ENCODE results near the gene SUMF1. TPM values are rescaled to one million over a fixed set of nuclear protein-coding genes. Genes with fewer than 3 reads are reported as not detected.

Gene SUMF1
- total RNA-seq, 2 donors from 2014 or later, result 18.4 to 18.6 TPM

DNA sequence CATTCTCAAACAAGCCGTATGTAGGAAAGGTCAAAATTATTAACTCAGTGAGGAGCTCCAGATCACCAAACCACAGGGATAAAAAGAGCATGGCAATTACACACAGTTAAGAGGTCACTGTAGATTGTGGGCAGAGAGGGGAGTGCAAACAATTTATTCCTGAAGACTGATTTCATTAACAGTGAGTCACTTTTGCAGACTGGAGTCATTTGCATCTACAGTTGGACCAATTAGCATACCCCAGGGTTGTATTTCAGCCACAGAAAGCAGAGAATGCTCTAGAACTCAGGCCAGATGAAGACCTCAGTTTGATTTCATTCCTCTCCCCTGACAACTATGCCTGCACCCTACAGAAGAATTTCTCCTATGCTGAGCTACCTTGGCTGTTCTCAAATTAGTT is 123.8 kb downstream of the SUMF1 start:
- Histone ChIP-seq H3K36me3 (ENCODE audit: control insufficient read depth, insufficient read depth, low read length) (no peaks in the 10 kb centered on the region), H3K27ac (ENCODE audit: low read depth, low read length) (no peak overlapping the region), H3K27me3 (ENCODE audit: control insufficient read depth, insufficient read depth, low read length, poor library complexity, severe bottlenecking) (no peaks in the 10 kb centered on the region), H3K9ac (ENCODE audit: extremely low read depth, low read length, poor library complexity, severe bottlenecking) (no peak overlapping the region), H3K4me1 (ENCODE audit: control insufficient read depth, insufficient read depth, low read length) (no peaks in the 10 kb centered on the region), H3K9me3 (ENCODE audit: control insufficient read depth, low read length) (no peaks in the 10 kb centered on the region), H3K4me3 (ENCODE audit: low read length) (no peak overlapping the region)
- H3K27ac Mint-ChIP-seq, result no peak overlapping the region
- no peak for DNase-seq
- peaks cover 2% of the 10 kb centered on the region for H3K27me3 Mint-ChIP-seq (ENCODE audit: insufficient read depth)
- no peaks in the 10 kb centered on the region for H3K36me3 Mint-ChIP-seq (ENCODE audit: low read depth)
- H3K4me3 Mint-ChIP-seq, result no peak overlapping the region
- TF ChIP-seq, protein P1, sequence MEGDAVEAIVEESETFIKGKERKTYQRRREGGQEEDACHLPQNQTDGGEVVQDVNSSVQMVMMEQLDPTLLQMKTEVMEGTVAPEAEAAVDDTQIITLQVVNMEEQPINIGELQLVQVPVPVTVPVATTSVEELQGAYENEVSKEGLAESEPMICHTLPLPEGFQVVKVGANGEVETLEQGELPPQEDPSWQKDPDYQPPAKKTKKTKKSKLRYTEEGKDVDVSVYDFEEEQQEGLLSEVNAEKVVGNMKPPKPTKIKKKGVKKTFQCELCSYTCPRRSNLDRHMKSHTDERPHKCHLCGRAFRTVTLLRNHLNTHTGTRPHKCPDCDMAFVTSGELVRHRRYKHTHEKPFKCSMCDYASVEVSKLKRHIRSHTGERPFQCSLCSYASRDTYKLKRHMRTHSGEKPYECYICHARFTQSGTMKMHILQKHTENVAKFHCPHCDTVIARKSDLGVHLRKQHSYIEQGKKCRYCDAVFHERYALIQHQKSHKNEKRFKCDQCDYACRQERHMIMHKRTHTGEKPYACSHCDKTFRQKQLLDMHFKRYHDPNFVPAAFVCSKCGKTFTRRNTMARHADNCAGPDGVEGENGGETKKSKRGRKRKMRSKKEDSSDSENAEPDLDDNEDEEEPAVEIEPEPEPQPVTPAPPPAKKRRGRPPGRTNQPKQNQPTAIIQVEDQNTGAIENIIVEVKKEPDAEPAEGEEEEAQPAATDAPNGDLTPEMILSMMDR (conservative IDR thresholded peaks at IDR 0.05), result no peak
- H3K9me3 Mint-ChIP-seq, result peaks cover 3% of the 10 kb centered on the region
- WGBS, 2 experiments (ENCODE audit: insufficient coverage in 1 of 2, insufficient read length in 1 of 2), result 88 to 92% methylated on average over 1 of the region's 1 CpG
- peaks cover 7% of the 10 kb centered on the region for H3K4me1 Mint-ChIP-seq

DNA sequence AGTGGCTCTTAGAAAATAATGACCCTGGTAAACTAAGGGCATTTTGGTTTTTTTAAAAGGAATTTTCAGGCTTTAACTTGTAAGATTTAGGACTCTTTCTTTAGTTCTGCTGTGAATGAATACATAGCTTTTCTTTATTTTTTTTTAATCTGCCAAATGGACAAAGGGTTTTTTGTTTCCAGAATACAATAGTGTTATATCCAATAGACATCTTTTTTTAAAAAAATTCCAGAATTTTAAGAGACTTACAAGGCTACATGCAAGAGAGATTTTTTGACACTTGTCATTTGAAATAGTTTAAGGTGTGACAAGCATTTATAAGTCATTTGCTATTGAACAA is 125.8 kb downstream of the SUMF1 start:
- TF ChIP-seq, protein P1 (conservative IDR thresholded peaks at IDR 0.05), result no peak
- no peak overlapping the region for H3K27ac ChIP-seq (ENCODE audit: low read depth, low read length)
- no peaks in the 10 kb centered on the region for H3K36me3 ChIP-seq (ENCODE audit: control insufficient read depth, insufficient read depth, low read length)
- no peaks in the 10 kb centered on the region for H3K36me3 Mint-ChIP-seq (ENCODE audit: low read depth)
- no peaks in the 10 kb centered on the region for H3K4me1 ChIP-seq (ENCODE audit: control insufficient read depth, insufficient read depth, low read length)
- no peaks in the 10 kb centered on the region for H3K9me3 ChIP-seq (ENCODE audit: control insufficient read depth, low read length)
- H3K4me3 ChIP-seq (ENCODE audit: low read length), result no peak overlapping the region
- no peak overlapping the region for H3K4me3 Mint-ChIP-seq
- H3K27me3 Mint-ChIP-seq (ENCODE audit: insufficient read depth), result peaks cover 2% of the 10 kb centered on the region
- H3K9ac ChIP-seq (ENCODE audit: extremely low read depth, low read length, poor library complexity, severe bottlenecking), result no peak overlapping the region
- no peaks in the 10 kb centered on the region for H3K9me3 Mint-ChIP-seq
- peaks cover 7% of the 10 kb centered on the region for H3K4me1 Mint-ChIP-seq
- no peak for DNase-seq
- H3K27me3 ChIP-seq (ENCODE audit: control insufficient read depth, insufficient read depth, low read length, poor library complexity, severe bottlenecking), result no peaks in the 10 kb centered on the region
- no peak overlapping the region for H3K27ac Mint-ChIP-seq

DNA sequence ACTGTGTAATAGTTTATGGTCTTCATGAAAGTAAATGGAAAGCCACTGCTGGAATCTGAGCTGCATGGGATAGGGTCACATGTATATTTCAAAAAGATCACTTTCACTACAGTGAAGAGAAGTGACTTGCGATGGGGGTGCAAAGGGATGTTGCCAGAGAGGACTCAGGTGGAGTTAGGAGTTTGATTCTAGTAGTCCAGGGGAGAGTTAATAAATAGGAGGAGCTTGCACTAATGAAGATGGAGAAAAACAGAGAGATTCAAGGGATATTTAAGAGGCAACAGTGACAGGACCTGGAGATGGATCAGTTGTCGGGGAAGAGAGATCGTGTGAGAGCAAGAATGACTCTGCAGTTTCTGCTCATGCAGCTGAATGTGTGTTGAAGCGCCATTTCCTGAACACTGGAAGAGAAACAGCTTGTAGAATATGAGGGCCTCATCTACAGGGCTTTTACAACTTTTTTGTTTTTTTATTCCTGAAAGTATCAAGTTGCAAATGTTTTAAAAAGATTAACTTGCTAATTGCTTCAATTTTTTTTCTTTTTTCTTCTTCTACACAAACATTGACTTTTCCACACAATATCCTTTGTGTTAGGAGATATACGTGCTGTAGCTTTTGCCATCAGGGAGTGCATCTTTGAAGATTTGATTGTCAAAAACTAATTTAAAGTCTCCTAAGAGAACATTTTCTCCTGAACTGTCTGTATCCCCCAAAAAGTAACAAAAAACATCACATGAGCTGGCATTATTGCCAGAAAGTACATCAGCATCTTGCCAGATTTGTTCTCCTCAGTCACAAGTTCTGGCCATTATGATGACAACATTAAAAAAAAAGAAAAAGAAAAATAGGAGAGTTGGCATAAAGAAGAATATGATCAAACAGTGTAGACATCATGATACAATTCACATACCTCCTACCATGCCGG is 126.4 kb downstream of the SUMF1 start:
- Histone ChIP-seq H3K27me3 (ENCODE audit: control insufficient read depth, insufficient read depth, low read length, poor library complexity, severe bottlenecking) (no peaks in the 10 kb centered on the region), H3K9me3 (ENCODE audit: control insufficient read depth, low read length) (no peaks in the 10 kb centered on the region), H3K4me3 (ENCODE audit: low read length) (no peak overlapping the region), H3K36me3 (ENCODE audit: control insufficient read depth, insufficient read depth, low read length) (no peaks in the 10 kb centered on the region), H3K9ac (ENCODE audit: extremely low read depth, low read length, poor library complexity, severe bottlenecking) (no peak overlapping the region), H3K4me1 (ENCODE audit: control insufficient read depth, insufficient read depth, low read length) (no peaks in the 10 kb centered on the region), H3K27ac (ENCODE audit: low read depth, low read length) (no peak overlapping the region)
- Mint-ChIP-seq H3K27ac (peak overlapping the region; percentile 0), H3K4me1 (peaks cover 7% of the 10 kb centered on the region), H3K36me3 (ENCODE audit: low read depth) (no peaks in the 10 kb centered on the region), H3K27me3 (ENCODE audit: insufficient read depth) (peaks cover 2% of the 10 kb centered on the region), H3K9me3 (no peaks in the 10 kb centered on the region), H3K4me3 (no peak overlapping the region)
- WGBS, 2 experiments (ENCODE audit: insufficient coverage in 1 of 2, insufficient read length in 1 of 2), result 85 to 94% methylated on average over 4 to 6 of the region's 6 CpGs
- TF ChIP-seq, protein P1 (conservative IDR thresholded peaks at IDR 0.05), result no peak
- DNase-seq, result no peak

All from endodermal cell (in vitro differentiated cells).